HepG2 (cell line): ENCODE data around the gene SUN1. TPM values are rescaled to one million over a fixed set of nuclear protein-coding genes. Genes with fewer than 3 reads are reported as not detected.

Source experiments
- ATAC-seq: fragments of 200-7000 bp; cut with Tn5 transposase; 3 replicates; pipeline ENCODE4 v1.9.1; 2020; ENCODE audit warnings: mild to moderate bottlenecking, moderate library complexity
- BruUV-seq: library from RNA; stranded (reverse); fragments of 400-500 nt; replicated peaks from 2 replicates; lab custom pipeline; 2021; lab: Mats Ljungman, UMichigan
- CTCF ChIA-PET: fragments of 300-600 bp; formaldehyde crosslinking; extraction: SDS; loops from one replicate; lab custom pipeline; 2021; ENCODE audit warnings: low total read pairs, inconsistent platforms, low intra/inter-chr PET ratio; lab: Yijun Ruan, JAX
- POLR2A ChIA-PET: fragments of 350-600 bp; sonication (Branson Sonifier 250); formaldehyde crosslinking; loops from one replicate; lab custom pipeline; 2020; ENCODE audit warnings: antibody characterized with exemption, inconsistent platforms; lab: Yijun Ruan, JAX
- DNase-seq: peaks from one replicate; pipeline ENCODE4 v3.0.0-alpha.2; 2015; ENCODE audit warnings: low spot score
- FAIRE-seq: peaks from 3 replicates; lab custom pipeline; 2011; peaks lifted over from hg19 to GRCh38; lab: Jason Lieb, UNC
- H2AFZ ChIP-seq: one replicate; pipeline ENCODE4 v1.6.1; 2011; ENCODE audit warnings: low read length, inconsistent platforms
- H3K27ac ChIP-seq: fragments of 300-600 bp; 3 replicates; pipeline ENCODE4 v1.8.0; 2011; ENCODE audit warnings: mixed run types, mild to moderate bottlenecking, mixed read lengths, low read length, inconsistent platforms; ENCODE audit not compliant: insufficient read depth; ENCODE audit errors: extremely low read length
- H3K27me3 ChIP-seq, 2 experiments: fragments of 200-600 bp in 1 of 2; 2 replicates in 1 of 2; 3 replicates in 1 of 2; pipeline versions ENCODE4 v1.6.0 to v1.8.0; 2011; ENCODE audit warnings: low read length in 2 of 2, mild to moderate bottlenecking in 2 of 2, moderate library complexity in 2 of 2, inconsistent platforms in 1 of 2; ENCODE audit not compliant: insufficient read depth in 2 of 2, control insufficient read depth in 1 of 2
- H3K36me3 ChIP-seq, 2 experiments: fragments of 200-600 bp in 1 of 2; replicated peaks in 1 of 2; 2 replicates in 1 of 2; 3 replicates in 1 of 2; pipeline versions ENCODE4 v1.5.1 to v1.8.0; 2011; ENCODE audit warnings: low read length in 2 of 2, inconsistent platforms in 1 of 2; ENCODE audit not compliant: insufficient read depth in 2 of 2, control insufficient read depth in 1 of 2
- H3K4me1 ChIP-seq: 2 replicates; pipeline ENCODE4 v1.5.1; 2012; ENCODE audit warnings: low read length, inconsistent platforms; ENCODE audit not compliant: insufficient read depth
- H3K4me2 ChIP-seq: 2 replicates; pipeline ENCODE4 v1.6.0; 2011; ENCODE audit warnings: low read depth, low read length, inconsistent platforms
- H3K4me3 ChIP-seq, 3 experiments: fragments of 200-600 bp in 1 of 3; sonication (generic), shearing (Covaris generic) in 1 of 3; replicated peaks in 1 of 3; 2 replicates each; pipeline ENCODE4 v1.5.1; 2011 to 2016; ENCODE audit warnings: low read length in 3 of 3, inconsistent platforms in 2 of 3, low read depth in 2 of 3, mild to moderate bottlenecking in 2 of 3, control low read depth in 1 of 3, mixed read lengths in 1 of 3; ENCODE audit not compliant: insufficient read depth in 1 of 3
- H3K79me2 ChIP-seq: one replicate; pipeline ENCODE4 v1.6.1; 2011; ENCODE audit warnings: low read length, inconsistent platforms; ENCODE audit not compliant: insufficient read depth
- H3K9ac ChIP-seq: 2 replicates; pipeline ENCODE4 v1.6.0; 2011; ENCODE audit warnings: mild to moderate bottlenecking, low read depth, low read length, inconsistent platforms; ENCODE audit not compliant: insufficient read depth
- H3K9me3 ChIP-seq: 2 replicates; pipeline ENCODE4 v1.5.1; 2012; ENCODE audit warnings: mild to moderate bottlenecking, low read length
- H4K20me1 ChIP-seq: 2 replicates; pipeline ENCODE4 v1.6.0; 2011; ENCODE audit warnings: inconsistent platforms, mild to moderate bottlenecking, low read length, moderate library complexity; ENCODE audit not compliant: insufficient read depth
- AGO2 ChIP-seq: fragments of 200-400 bp; formaldehyde crosslinking; optimal IDR thresholded peaks from 2 replicates; pipeline ENCODE3; 2017; ENCODE audit warnings: mild to moderate bottlenecking, low read depth, low read length, moderate library complexity
- ARNTL ChIP-seq: sonication (generic); formaldehyde crosslinking; IDR thresholded peaks from 2 replicates; pipeline ENCODE4 v1.4.0; 2020; ENCODE audit warnings: mild to moderate bottlenecking, missing genetic modification reagents
- JUN ChIP-seq: sonication (generic); formaldehyde crosslinking; IDR thresholded peaks from 2 replicates; pipeline ENCODE4 v1.4.0; 2020; ENCODE audit warnings: mild to moderate bottlenecking, missing genetic modification reagents
- POLR2A ChIP-seq, 2 experiments: IDR thresholded peaks; 2 replicates each; pipeline ENCODE4 v1.6.1; 2011; ENCODE audit warnings: low read depth in 2 of 2, low read length in 2 of 2, mild to moderate bottlenecking in 1 of 2, moderate library complexity in 1 of 2; ENCODE audit not compliant: insufficient read depth in 1 of 2
- SP140L ChIP-seq: sonication (generic); formaldehyde crosslinking; IDR thresholded peaks from 2 replicates; pipeline ENCODE4 v1.4.0; 2020; ENCODE audit warnings: missing genetic modification reagents, borderline replicate concordance
- ZNF296 ChIP-seq: sonication (generic); formaldehyde crosslinking; conservative IDR thresholded peaks from 2 replicates; pipeline ENCODE4 v1.5.0; 2020; ENCODE audit warnings: mild to moderate bottlenecking, missing genetic modification reagents
- ZNF337 ChIP-seq: sonication (generic); formaldehyde crosslinking; IDR thresholded peaks from 2 replicates; pipeline ENCODE4 v1.5.1; 2020; ENCODE audit warnings: missing genetic modification reagents, low read depth, mild to moderate bottlenecking, borderline replicate concordance
- ZNF367 ChIP-seq: sonication (generic); formaldehyde crosslinking; IDR thresholded peaks from 2 replicates; pipeline ENCODE4 v1.4.0; 2020; ENCODE audit warnings: missing genetic modification reagents, borderline replicate concordance
- ZNF792 ChIP-seq: IDR thresholded peaks from 2 replicates; pipeline ENCODE4 v1.6.1; 2016
- WGBS: methylation state at CpG from one replicate; pipeline ENCODE4 v1.1.6; 2017; ENCODE audit warnings: low lambda C conversion rate; 5-methylcytosine and 5-hydroxymethylcytosine counted together
- in situ Hi-C: cut with HindIII; loops from 2 replicates; pipeline ENCODE4 v1.10.0; 2017; ENCODE audit warnings: low pct_unique_long_range_greater_than_20kb; ENCODE audit not compliant: extremely low pct_ligation_motif_present
- intact Hi-C: fragments of 100-400 bp; cut with micrococcal nuclease; formaldehyde crosslinking; loops from one replicate; pipeline ENCODE4 v1.10.0; 2022; ENCODE audit not compliant: unreplicated experiment
- polyA plus RNA-seq, 8 experiments: library from polyadenylated mRNA; depleted of rRNA in 3 of 8; stranded (reverse) in 7 of 8; unstranded in 1 of 8; fragments of >200 nt; fragmentation: Illumina TruSeq in 4 of 8; extraction: Trizol in 4 of 8; gene quantifications; 2 replicates each; pipeline versions ENCODE4 v1.2.1 to v1.2.3, GENCODE V29; 2011 to 2016; ENCODE audit warnings: low read depth in 4 of 8, missing spikeins in 1 of 8, mixed read lengths in 1 of 8; ENCODE audit not compliant: insufficient read depth in 1 of 8
- total RNA-seq, 5 experiments: library from RNA; depleted of rRNA; stranded (reverse); fragments of >200 nt; fragmentation: Illumina TruSeq; extraction: Trizol; gene quantifications; 2 replicates each; pipeline ENCODE4 v1.2.3, GENCODE V29; 2016; ENCODE audit warnings: low read depth in 1 of 5
- TF ChIP-seq, protein P1 (sequence below): sonication (generic); formaldehyde crosslinking; IDR thresholded peaks from 2 replicates; pipeline ENCODE4 v1.5.0; 2020; ENCODE audit warnings: missing genetic modification reagents
- TF ChIP-seq, protein P2 (sequence below): sonication (generic); formaldehyde crosslinking; IDR thresholded peaks from 2 replicates; pipeline ENCODE4 v1.9.0; 2021; ENCODE audit warnings: mild to moderate bottlenecking, missing genetic modification reagents

SUN1 gene
- total and polyA plus RNA-seq, 2 of the 13 experiments (the other 11 are each of a cell fraction or from before 2014, with no cell fraction given): 47.0 to 126 TPM

DNA sequence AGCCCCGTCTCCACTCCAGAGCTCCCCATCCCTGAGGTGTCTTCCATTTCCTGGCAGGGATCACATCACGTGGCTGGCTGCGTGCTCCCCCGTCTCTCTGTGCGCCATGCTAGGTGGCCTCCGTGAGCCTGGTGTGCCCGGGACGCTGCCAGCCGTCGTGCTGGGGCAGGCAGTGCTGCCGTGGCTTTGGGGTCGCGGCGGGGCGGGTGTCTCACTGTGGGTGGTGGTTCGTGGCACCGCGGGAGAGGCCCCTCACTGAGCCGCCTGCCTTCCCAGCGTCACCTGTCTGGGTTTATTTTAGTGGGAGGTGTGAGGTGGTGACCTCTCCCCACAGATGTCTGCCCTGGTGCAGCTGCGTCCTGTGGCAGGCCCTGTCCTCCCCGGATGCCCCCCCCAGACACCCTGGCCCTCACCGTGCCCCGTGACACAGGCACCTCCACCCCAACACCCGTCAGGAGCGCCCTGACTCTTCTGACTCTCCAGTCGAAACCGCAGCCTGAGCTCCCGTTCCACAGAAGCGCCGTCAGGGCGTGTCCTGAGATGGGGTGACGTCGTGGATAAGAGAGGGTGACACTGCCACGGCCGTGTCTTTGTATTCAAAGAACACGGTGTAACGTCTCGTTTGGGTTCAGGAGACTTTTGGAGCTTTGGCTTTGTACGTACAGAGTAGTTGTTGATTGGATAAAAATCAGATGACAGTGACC lies 62.0 kb downstream of the SUN1 start:
- POLR2A ChIA-PET: no interaction called here
- no peaks in the 10 kb centered on the region for H3K27me3 ChIP-seq
- no peak for FAIRE-seq
- CTCF ChIA-PET: no interaction called here
- no TSS peak for BruUV-seq
- H3K9ac ChIP-seq: no peak overlapping the region
- TF ChIP-seq ZNF337: no peak
- TF ChIP-seq ZNF792 (CRISPR knock-in tag): no peak
- TF ChIP-seq POLR2A (IDR thresholded peaks at IDR 0.05; ENCODE audit: insufficient read depth in 1 of 2, low read depth in 2 of 2, low read length in 2 of 2): peak in 1 of 2 experiments; percentile 23; a peak in 1 of 4 replicates
- TF ChIP-seq AGO2: peak; percentile 26
- no peak for TF ChIP-seq ZNF296 (CRISPR knock-in tag)
- TF ChIP-seq JUN (CRISPR knock-in tag): no peak
- TF ChIP-seq, protein P1, sequence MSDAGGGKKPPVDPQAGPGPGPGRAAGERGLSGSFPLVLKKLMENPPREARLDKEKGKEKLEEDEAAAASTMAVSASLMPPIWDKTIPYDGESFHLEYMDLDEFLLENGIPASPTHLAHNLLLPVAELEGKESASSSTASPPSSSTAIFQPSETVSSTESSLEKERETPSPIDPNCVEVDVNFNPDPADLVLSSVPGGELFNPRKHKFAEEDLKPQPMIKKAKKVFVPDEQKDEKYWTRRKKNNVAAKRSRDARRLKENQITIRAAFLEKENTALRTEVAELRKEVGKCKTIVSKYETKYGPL (CRISPR knock-in tag): no peak
- no peak for TF ChIP-seq ZNF367
- TF ChIP-seq, protein P2, sequence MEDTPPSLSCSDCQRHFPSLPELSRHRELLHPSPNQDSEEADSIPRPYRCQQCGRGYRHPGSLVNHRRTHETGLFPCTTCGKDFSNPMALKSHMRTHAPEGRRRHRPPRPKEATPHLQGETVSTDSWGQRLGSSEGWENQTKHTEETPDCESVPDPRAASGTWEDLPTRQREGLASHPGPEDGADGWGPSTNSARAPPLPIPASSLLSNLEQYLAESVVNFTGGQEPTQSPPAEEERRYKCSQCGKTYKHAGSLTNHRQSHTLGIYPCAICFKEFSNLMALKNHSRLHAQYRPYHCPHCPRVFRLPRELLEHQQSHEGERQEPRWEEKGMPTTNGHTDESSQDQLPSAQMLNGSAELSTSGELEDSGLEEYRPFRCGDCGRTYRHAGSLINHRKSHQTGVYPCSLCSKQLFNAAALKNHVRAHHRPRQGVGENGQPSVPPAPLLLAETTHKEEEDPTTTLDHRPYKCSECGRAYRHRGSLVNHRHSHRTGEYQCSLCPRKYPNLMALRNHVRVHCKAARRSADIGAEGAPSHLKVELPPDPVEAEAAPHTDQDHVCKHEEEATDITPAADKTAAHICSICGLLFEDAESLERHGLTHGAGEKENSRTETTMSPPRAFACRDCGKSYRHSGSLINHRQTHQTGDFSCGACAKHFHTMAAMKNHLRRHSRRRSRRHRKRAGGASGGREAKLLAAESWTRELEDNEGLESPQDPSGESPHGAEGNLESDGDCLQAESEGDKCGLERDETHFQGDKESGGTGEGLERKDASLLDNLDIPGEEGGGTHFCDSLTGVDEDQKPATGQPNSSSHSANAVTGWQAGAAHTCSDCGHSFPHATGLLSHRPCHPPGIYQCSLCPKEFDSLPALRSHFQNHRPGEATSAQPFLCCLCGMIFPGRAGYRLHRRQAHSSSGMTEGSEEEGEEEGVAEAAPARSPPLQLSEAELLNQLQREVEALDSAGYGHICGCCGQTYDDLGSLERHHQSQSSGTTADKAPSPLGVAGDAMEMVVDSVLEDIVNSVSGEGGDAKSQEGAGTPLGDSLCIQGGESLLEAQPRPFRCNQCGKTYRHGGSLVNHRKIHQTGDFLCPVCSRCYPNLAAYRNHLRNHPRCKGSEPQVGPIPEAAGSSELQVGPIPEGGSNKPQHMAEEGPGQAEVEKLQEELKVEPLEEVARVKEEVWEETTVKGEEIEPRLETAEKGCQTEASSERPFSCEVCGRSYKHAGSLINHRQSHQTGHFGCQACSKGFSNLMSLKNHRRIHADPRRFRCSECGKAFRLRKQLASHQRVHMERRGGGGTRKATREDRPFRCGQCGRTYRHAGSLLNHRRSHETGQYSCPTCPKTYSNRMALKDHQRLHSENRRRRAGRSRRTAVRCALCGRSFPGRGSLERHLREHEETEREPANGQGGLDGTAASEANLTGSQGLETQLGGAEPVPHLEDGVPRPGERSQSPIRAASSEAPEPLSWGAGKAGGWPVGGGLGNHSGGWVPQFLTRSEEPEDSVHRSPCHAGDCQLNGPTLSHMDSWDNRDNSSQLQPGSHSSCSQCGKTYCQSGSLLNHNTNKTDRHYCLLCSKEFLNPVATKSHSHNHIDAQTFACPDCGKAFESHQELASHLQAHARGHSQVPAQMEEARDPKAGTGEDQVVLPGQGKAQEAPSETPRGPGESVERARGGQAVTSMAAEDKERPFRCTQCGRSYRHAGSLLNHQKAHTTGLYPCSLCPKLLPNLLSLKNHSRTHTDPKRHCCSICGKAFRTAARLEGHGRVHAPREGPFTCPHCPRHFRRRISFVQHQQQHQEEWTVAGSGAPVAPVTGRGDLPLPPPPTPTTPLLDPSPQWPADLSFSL (CRISPR knock-in tag): no peak
- no peak for TF ChIP-seq ARNTL (CRISPR knock-in tag)
- TF ChIP-seq SP140L (CRISPR knock-in tag): no peak
- H3K79me2 ChIP-seq: peaks cover 2% of the 10 kb centered on the region
- no peak overlapping the region for H3K4me3 ChIP-seq
- no peak for DNase-seq
- H3K4me1 ChIP-seq: no peaks in the 10 kb centered on the region
- intact Hi-C loops: no loop called here
- no peak overlapping the region for H3K27ac ChIP-seq
- peaks cover 30 to 65% of the 10 kb centered on the region in 2 experiments for H3K36me3 ChIP-seq
- no peaks in the 10 kb centered on the region for H3K9me3 ChIP-seq
- no peak overlapping the region for H2AFZ ChIP-seq
- no peak for ATAC-seq
- 96% methylated on average over 30 of the region's 40 CpGs for WGBS
- H4K20me1 ChIP-seq: no peaks in the 10 kb centered on the region
- H3K4me2 ChIP-seq: no peak overlapping the region
- in situ Hi-C loops: no loop called here
